Measurements from ENCODE around the gene TOPBP1.
"Not testable (repeated sequence)": the region's sequence is repeated elsewhere in the genome, so short reads cannot be mapped to it uniquely, and the experiment has no call there.

TOPBP1 gene

DNA sequence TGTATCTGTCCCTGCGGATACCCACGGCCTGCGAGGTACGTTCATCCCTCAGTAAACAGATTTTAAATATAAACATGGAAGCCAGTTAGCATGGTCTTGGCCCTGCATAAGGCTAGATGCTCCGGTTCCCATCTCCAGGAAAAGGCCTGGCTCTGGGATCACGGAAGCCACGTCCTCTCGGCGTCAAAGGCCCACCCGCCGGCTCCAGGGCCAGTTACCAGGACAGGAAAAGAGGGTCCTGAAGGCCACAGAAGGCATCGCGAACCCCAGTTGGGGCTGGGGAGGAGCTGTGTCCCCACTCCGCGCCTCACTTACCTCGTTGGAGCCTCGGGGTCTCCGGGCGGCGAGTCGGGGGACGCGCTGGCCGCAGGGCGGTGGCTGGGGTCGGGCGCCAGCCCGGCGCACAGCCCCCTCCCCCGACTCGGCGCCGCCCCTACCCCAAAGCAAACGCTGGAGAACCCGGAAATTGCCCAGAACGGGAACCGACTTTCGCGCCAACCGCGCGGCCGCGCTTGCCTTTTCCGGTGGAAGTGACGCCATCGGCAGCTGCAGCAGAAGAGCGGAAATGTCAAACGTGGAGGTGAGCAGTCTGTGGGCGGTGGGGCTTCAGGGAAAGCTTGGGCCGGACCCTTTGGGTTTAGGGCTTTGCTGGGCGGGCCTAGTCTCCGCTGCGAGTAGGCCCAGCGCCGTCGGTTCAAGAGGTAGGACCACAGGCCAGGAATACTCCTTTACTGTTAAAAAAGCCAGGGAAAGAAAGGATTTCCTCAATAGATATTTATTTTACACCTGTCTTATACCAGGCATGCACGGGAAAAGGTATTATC, at the start of gene TOPBP1:
Gene TOPBP1 (minus strand): TSS at position 488 of the 824 bp plus-strand sequence. CDS start 814 bp downstream, outside the sequence.
- DNase-seq = peak; percentile 65

DNA sequence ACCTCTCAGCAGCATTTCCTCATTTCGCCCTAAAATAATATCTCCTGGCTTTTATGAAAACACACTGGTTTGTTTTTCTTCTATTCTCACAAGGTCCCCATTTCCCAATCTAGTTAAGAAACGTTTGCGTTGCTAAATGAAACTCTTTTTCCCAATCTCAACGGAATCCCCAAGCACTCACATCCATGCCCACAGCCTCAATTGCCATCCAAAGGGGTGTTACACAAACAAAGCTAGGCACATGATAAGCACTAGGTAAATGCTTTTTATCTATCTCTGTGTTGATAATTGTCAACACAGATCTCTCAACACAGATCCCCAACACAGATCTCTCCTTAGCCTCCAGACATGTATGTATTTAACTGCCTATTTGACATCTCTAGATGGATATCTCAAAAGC, 49.3 kb upstream of the TOPBP1 start:
- no peak for DNase-seq

DNA sequence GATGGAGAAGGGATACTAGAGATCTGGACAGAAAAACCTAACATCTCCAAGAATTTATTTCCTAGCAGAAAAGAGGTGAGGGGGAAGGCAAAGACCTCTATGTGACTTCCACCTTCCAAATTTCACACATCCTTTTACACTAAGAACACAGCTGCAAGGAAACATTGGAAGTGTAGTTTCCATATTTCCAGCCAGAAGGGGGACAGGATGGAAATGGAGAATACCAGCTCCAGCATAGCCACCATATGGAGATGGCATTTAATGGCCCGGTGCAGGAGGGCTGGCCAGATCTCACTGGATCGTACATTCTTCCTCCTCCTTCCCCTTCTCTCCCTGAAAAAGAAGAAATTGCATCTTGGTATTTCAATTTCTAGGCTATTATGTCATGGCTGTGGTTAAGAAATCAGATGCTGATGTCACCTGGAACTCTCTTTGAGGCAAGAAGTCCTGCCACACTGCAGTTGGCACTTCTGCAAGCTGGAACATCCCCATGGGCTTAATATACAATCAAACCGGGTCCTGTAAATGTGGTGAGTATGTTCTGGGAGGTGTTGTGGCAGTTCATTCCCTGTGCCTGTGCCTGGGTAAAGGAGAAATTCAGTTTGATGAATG, 47.5 kb upstream of the TOPBP1 start:
- DNase-seq = no peak

DNA sequence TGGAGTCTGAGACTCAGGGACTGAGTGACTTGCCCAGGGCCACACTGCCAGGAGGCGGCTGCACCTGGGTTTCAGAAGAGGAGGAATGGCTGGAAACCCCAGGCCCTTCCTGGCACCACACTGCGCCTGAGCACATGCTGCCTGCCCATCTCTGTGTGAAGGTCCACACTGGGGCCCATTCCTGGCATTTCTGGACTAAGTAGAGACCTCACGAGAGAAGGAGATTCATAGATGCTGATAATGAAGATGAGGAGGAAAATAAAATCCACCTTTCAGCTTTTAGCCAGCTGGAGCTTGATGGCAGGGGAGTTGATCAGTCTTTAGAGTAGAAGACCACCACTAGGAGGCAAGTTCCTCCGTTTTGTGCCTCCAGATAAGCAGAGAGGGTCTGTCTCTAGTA, 44.3 kb upstream of the TOPBP1 start:
- no peak for DNase-seq

DNA sequence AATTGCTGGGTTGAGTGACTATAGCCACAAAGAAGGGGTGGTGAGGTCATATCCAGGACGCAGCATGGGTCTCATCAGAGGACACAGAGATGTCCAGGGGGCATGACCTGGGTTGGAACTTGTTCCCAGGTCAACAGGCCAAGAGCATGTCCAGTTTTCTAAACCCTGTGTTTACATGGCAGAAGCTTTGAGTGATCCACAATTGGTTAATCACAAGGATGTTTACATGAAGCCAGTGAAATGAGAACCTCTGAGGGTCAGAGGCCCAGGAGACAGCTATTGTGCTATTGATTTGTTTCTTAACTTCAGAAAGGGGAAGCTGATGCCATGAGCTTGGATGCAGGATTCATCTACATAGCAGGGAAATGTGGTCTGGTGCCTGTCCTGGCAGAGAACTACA, 42.2 kb upstream of the TOPBP1 start:
- no peak for DNase-seq

DNA sequence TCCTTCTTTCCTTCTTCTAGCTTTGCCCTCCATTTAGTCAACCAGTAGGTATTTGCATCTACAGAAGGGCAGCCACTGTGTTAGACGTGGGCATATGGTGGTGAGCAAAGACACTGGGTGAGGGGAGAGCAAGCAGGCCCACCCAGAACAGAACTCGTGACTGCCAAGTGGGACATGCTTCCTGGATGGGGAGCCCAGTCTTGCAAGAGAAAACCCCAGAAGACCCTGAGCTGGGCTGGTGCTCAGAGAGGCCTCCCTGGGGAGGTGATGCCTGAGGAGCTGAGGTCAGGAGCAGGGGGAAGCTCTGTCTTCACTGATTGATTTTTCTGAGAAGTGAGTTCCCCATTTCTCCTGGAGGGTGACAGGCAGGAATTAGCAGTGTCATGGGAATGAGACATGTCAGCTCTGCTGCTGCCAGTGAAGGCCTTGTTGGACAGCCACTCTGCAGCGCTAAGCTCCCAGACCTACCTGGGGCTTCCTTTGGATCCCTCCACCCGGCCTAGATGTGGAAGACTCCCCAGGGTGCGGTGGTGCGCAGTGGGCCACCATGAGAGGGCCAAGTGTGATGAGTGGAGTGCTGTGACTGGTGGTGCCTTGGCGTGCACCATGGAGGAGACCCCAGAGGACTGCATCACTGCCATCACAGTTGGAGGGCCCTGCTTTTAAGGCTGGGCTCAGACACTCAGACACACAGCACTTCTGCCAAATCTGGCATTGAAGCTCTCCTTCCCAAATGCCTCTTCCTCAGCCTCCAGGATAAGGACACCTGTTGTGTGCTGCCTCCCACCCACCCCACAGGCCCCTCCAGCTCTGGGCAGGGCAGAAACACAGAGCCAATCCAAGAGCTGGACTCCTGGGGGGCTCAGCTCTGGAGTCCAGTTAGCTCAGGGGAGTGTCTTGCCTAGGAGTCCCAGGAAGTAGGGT, 40.0 kb upstream of the TOPBP1 start:
- no peak for DNase-seq

DNA sequence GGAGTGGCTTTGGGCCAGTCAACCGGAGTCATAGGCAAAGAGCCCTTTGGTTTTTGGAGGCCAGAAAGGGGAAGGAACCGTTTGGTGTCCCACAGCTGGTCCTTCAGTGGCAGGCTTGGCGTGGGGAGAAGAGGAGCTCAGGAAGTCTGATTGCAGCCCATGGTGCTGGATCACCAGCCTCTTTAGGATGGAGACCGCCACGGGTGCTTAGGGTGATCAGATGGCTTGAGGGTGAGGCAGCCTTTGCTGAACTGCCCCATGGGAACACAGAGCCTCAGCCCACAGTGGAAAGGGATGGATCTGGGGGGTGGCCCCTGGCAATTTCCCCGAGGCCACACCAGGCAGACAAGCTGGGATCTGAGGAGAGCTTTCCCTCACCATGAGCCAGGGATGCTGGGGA, 38.6 kb upstream of the TOPBP1 start:
- DNase-seq = no peak

DNA sequence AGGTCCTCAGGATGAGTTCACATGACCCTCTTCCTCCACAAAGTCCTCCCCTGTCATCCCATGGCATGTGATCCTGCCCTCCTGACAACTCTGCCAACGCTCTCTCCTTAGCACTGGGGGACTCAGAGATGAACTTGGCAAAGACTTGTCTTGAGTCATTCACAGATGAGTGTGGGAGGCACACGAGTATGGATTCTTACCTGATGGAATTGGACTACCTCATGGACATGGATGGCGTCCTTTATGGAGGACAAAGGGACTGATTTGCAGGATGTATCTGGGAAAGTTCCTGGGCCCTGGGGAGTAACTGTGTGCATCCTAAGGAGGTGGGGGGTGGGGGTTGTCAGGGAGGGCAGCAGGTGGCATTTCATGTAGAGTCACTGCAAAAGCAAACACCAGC, 38.2 kb upstream of the TOPBP1 start:
- DNase-seq = no peak

DNA sequence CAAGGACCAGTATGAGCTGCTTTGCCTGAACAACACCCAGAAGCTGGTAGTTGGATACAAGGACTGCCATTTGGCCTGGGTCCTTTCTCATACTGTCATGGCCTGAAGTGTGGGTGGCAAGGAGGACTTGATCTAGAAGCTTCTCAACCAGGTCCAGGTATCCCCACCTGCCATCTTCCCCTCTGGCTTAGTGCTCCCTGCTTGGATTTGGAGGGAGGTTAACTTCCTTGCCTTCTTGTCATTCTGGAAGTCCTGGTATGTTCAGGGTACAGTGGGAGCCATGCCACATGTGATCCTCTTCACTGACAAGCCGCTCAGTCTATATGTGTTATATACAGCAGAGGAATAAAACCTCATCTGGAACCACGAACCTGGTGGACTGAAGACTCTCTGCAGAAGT, 37.7 kb upstream of the TOPBP1 start:
- no peak for DNase-seq

DNA sequence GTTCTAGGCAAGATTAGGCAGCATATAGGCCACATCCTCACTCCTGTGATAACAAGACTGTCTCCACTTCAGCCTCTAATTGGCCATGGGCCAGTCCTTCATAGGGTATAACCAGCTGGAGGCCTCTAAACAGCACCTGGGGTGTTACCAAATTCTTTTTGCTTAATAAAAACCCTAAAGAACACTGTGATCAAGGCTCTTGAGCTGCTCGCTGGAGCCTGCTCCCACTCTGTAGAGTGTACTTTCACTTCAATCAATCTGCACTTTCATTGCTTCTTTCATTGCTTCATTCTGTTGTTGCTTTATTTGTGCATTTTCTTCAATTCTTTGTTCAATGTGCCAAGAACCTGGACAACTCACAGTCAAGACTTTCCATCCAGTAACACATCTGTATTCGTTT, 36.2 kb upstream of the TOPBP1 start:
- DNase-seq = no peak

DNA sequence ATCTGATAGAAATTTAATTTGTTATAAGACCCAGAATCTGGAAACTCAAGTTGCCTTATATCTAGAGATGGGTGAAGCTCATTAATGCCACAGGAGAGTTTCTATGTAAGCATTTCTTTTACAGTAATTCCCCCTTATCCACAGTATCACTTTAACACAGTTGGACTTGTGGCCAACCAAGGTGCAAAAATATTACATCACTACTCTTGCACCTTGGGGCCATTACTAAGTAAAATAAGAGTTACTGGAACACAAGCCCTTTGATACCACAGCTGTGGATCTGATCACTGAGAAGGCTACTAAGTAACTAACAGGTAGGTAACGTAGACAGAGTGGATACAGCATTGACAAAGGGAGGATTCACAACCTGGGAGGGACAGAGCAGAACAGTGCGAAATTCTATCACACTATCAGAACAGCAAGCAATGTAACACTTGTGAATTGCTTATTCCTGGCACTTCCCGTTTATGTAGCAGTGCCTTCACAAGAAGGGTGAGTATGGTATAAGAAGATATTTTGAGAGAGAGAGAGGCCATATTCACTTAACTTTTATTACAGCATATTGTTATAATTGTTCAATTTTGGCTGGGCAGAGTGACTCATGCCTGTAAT, 33.9 kb upstream of the TOPBP1 start:
- no peak for DNase-seq

DNA sequence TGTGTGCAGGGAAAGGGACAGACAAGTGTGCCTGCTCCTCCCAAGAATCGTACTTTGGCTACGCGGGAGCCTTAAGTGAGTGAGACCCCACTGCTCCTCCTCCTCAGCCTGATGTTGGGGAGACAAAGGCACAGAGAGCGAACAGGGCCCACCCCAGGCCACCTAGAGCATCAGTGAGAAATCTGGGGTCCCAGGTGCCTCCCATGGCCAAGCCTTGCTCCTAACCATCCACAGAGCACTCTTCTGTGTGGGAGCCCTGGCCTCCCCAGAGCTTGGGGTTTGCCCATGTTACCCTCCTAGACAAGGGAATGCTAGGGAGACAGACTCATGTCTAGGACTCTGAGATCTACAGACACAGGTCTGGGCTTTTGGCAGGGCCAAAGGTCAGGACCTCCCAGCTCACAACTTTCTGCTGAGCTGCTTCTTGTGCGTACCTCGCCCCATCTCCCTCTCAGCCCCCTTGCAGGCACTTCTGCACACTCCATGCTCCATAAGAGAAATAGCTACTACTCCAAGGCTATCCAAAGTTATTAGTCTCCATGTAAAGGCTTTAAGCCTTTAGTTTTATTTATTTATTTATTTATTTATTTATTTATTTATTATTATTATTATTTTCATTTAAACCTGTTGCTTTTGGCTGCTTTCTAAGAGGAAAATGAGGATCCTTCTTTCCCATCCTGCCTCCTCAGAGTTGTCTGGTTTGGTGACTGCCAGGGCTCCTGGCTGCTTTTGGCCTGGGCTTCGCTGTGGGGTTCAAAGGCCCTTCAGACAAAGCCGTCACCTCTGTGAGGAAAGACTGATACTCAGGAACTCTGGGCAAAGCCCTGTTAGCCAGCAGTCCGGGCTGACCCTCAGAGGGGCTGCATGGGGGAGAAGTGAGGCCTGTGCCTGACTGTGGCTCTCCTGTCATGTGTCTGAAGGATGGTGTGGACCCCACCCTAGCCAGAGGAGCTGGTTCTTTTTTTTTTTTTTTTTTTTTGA, 32.8 kb upstream of the TOPBP1 start:
- no peak for DNase-seq

DNA sequence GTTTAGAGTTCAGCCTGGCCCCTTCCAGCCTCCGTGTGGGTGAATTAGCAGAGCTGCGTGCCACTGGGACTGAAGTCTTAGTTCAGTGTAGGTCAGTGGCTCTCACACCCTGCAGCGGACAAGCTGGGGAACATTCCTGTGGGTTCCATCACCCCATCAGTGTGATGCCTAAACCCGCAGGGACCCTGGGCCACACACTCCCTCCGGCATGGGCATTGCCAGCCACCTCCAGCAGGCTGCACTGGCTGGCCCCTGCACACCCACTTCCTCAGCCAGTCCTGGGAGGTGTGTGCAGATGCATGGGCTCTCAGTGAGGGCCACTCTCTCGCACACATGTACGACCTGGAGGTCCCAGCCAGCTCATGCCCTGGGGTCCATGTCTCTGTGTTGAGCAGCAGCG, 32.1 kb upstream of the TOPBP1 start:
- no peak for DNase-seq

DNA sequence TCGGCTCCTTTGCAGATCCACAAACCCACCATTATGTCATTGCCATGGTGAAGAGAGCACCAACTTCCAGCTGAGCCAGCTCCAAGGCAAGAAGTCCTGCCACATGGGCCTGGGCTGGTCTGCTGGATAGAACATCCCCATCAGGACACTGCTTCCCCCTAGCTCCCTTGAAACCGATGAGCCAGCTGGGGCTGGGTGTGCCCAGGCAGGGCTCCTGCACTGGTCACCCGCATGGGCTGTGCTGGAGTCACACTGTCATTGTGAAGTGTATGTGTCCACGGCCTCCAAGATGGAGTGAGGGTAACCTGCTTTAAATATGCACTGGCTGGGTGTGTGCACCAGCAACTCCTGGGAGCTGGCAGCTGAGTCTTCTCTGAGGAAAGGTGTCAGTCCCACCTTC, 31.0 kb upstream of the TOPBP1 start:
- no peak for DNase-seq

DNA sequence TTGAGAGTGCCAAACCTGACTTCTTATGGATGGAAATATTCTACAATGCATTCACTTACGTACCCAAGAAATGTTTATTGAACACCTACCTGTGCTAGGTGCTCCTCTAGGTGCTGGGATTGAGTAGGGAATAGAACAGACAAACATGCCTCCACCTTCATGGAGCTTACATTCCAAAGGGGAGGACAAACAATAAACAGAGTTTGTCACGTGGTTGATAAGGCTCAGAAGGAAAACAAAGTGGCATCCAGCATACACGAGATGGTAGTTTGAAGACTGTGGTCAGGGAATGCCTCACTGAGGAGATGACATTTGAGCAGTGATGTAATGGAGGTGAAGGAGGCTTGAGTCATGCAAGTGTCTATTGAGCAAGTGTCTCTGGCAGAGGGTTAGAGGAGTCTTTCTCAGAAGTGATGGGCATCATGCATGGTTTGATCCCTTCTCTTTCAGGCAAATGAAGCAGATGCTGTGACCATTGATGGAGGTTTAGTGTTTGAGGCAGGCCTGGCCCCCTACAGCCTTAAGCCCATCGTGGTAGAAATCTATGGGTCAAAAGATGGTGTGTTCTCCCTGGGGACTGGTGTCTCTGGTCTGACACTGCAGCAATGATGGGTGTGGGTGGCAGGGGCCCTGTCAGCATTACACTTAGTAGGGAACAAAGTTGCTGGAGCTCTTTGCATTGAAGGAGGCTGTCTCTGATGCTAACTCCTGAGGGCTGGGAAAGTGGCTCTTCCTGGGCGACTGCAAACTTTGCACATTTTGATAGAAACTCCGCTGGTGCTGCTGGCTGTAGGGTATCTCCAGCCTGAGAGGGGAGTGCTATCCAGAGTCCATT, 29.7 kb upstream of the TOPBP1 start:
- no peak for DNase-seq

DNA sequence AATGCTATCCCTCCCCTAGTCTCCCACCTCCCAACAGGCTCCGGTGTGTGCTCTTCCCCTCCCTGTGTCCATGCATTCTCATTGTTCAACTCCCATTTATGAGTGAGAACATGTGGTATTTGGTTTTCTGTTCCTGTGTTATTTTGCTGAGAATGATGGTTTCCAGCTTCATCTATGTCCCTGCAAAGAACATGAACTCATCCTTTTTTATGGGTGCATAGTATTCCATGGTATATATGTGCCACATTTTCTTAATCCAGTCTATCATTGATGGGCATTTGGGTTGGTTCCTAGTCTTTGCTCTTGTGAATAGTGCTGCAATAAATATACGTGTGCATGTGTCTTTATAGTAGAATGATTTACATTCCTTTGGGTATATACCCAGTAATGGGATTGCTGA, 16.3 kb upstream of the TOPBP1 start:
- not testable (repeated sequence) for DNase-seq

DNA sequence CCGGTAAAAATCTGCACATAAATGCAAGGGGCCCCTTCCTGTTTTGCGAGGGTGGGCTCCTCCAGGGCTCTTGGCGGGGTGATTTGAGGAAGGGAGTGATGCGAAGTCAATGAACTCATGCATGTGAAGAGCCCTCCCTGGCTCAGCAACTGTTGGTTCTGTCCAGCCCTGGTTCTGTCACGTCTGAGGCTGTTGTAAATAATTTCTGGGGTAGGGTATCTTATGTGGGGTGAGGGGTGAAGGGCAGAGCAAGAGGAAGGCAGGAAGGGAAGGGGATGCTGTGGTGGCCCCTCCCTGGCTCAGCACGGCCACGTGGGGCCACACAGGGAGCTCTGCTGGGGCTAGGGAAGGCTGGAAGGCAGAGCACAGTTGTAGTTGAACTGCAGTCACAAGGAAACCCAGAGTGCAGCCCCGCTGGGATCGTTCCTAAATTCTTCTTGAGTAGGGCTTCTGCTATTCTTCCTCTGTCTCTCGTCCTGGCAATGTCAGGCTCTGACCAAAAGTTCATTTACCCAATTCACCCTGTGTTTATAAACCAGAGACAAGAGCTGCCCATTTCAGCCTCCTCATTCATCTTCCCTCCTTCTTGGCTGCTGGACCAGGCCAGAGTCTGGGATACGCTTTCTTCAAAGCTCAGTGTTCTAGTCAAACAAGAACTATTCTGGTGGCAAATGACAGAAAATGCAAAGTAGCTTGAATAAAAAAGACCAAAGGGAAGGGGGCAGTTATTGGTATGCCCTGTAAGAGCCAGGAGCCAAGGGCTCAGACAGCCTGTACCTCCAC, 14.8 kb upstream of the TOPBP1 start:
- no peak for DNase-seq

DNA sequence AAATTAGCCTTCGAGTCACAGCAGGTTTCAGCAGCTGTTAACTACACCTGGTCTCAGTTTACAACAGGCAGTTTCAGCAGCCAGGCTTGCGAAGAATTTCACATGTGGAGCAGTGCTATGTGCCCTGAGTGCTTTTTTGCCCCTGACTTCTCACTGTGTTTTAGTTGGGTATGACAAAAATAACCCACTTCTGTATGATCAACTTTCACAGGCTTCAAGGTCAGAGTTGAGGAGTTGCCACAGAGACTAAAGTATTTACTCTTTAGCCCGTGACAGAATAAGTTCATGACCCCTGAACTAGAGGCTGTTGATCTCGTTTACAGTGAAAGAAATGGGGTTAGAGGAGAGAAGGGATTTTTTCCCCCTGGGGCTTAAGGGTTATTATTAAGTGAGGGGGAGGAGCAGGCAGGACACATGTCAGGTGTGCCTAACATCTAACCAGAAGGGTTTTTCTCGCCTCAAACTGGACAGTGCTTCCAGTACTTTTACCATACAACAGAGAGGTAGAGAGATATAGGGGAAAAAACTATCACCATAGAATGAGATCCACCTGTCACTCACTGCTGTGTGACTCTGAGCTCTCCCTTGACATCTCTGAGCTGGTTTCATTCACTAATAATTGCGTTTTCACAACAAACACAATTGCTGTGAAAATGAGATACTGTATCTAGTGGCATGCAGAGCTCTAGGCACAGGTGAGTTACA, 14.0 kb upstream of the TOPBP1 start:
- no peak for DNase-seq

DNA sequence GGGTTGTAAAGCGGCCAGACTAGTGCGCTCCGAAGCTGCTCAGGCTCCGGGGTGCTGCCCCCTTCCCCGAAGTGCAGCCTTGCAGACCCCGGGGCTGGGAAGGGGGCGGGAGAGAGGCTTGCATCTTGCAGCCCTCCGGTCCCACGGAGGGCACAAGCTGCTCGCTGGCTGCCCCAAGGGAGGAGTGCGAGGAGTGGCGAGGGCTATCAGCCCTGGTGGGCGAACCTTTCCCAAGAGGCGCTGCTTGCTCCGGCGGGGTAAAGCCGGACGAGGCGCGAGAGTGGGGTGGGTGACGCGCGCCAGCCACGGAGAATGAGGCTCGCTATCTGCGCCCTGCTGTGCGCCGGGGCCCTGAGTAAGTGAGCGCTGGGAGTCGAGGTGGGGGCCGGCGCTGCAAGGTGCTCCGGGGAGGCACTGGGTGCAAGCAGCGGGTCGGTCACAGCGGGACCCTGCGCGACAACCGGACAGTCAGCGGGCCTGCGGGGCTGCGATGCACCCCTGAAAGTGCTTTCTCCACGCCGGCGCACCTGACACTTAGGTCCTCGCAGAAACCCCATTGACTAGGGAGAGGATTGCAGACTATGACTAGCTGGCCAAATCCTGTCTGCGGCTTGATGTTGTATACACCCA, 12.7 kb upstream of the TOPBP1 start:
- no peak for DNase-seq
